ENCODE measurements around the gene CD69. TPM values are rescaled to one million over a fixed set of nuclear protein-coding genes. Genes with fewer than 3 reads are reported as not detected.

Gene CD69
- total RNA-seq, 3 donors from 2014 or later (not counting 1 experiment from before 2014, with no cell fraction given) = 739 to 1,541 (median 990) TPM

DNA sequence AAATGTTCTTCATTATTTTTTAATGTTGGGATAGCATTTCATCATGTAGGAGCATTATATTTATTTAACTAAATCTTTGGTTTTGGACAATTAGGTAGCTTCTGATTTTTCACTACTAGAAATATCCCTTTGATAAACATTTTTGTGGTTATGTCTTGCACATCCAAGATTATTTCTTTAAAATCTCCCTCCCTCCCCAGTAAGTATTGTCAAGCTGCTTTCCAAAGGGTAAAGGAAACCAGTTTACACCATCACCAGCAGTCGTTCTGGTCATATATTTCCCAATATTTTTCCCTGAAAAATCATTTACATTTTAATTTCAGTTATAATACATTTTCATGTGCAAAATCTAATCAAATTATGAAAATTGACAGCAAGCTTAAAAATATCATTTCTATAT lies 11.1 kb downstream of the CD69 start:
- no peaks in the 10 kb centered on the region for H3K9me3 Mint-ChIP-seq
- peaks cover 12 to 28% of the 10 kb centered on the region in 2 donors for H3K4me1 Mint-ChIP-seq
- H3K27ac ChIP-seq (ENCODE audit: low read length) = no peak overlapping the region
- no peak overlapping the region for H3K4me3 ChIP-seq (ENCODE audit: low read length)
- peak overlapping the region; percentile 74 for H3K4me3 Mint-ChIP-seq
- peaks cover 28% of the 10 kb centered on the region for H3K36me3 ChIP-seq (ENCODE audit: control insufficient read depth, insufficient read depth, low read length)
- TF ChIP-seq, protein P1, sequence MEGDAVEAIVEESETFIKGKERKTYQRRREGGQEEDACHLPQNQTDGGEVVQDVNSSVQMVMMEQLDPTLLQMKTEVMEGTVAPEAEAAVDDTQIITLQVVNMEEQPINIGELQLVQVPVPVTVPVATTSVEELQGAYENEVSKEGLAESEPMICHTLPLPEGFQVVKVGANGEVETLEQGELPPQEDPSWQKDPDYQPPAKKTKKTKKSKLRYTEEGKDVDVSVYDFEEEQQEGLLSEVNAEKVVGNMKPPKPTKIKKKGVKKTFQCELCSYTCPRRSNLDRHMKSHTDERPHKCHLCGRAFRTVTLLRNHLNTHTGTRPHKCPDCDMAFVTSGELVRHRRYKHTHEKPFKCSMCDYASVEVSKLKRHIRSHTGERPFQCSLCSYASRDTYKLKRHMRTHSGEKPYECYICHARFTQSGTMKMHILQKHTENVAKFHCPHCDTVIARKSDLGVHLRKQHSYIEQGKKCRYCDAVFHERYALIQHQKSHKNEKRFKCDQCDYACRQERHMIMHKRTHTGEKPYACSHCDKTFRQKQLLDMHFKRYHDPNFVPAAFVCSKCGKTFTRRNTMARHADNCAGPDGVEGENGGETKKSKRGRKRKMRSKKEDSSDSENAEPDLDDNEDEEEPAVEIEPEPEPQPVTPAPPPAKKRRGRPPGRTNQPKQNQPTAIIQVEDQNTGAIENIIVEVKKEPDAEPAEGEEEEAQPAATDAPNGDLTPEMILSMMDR (IDR thresholded peaks at IDR 0.05) = no peak
- H3K27me3 Mint-ChIP-seq (ENCODE audit: low read depth in 2 of 2) = no peaks in the 10 kb centered on the region
- no CpG with 5 or more reads among the region's 1 CpG for WGBS (ENCODE audit: insufficient coverage)
- H3K9me3 ChIP-seq (ENCODE audit: control insufficient read depth, insufficient read depth, low read length) = no peaks in the 10 kb centered on the region
- DNase-seq = no peak
- peak overlapping the region in 1 of 2 donors; percentile 100 for H3K27ac Mint-ChIP-seq
- H3K36me3 Mint-ChIP-seq = peaks cover 27% of the 10 kb centered on the region
- no peaks in the 10 kb centered on the region for H3K27me3 ChIP-seq (ENCODE audit: control insufficient read depth, insufficient read depth, low read length)
- peaks cover 16% of the 10 kb centered on the region for H3K4me1 ChIP-seq (ENCODE audit: control insufficient read depth, insufficient read depth, low read length)
- intact Hi-C loops (cut with micrococcal nuclease) = loop anchor here (1.0 to 5.0 kb wide), 3 partner anchors 49 to 443 kb away; no protein-coding TSS in a partner anchor
- ATAC-seq = no peak

DNA sequence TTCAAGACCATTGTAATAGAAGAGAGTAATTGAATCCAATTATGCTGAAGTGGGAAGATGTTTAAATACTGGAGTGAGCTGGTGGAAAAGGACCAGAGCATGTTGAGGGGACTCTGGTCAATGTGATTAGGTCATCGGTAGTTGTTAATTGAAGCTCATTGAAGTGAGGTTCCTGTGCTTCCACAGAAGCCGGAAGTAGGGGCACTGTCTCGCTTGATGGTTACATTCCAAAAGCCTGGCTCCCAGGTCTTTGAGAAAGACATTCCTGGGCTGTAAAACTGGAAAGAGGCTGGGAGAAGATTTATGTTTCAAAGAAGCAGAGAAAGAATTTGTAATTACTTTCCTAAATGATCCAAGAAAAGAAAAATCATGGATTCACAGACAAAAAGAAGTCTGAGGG lies 15.5 kb downstream of the CD69 start:
- Histone ChIP-seq H3K9me3 (ENCODE audit: control insufficient read depth, insufficient read depth, low read length) (no peaks in the 10 kb centered on the region), H3K4me1 (ENCODE audit: control insufficient read depth, insufficient read depth, low read length) (peaks cover 25% of the 10 kb centered on the region), H3K27ac (ENCODE audit: low read length) (no peak overlapping the region), H3K27me3 (ENCODE audit: control insufficient read depth, insufficient read depth, low read length) (no peaks in the 10 kb centered on the region), H3K36me3 (ENCODE audit: control insufficient read depth, insufficient read depth, low read length) (no peaks in the 10 kb centered on the region), H3K4me3 (ENCODE audit: low read length) (no peak overlapping the region)
- TF ChIP-seq, protein P1 (IDR thresholded peaks at IDR 0.05) = no peak
- 96% methylated on average over 3 of the region's 3 CpGs for WGBS (ENCODE audit: insufficient coverage)
- Mint-ChIP-seq H3K27ac (peak overlapping the region in 1 of 2 donors; percentile 7), H3K36me3 (no peaks in the 10 kb centered on the region), H3K27me3 (ENCODE audit: low read depth in 2 of 2) (no peaks in the 10 kb centered on the region), H3K9me3 (no peaks in the 10 kb centered on the region), H3K4me3 (no peak overlapping the region), H3K4me1 (peaks cover 32 to 33% of the 10 kb centered on the region in 2 donors)
- no peak for ATAC-seq
- no peak for DNase-seq
- intact Hi-C loops (cut with micrococcal nuclease) = loop anchor here (5.0 kb wide), 2 partner anchors 262 to 447 kb away; no protein-coding TSS in a partner anchor

DNA sequence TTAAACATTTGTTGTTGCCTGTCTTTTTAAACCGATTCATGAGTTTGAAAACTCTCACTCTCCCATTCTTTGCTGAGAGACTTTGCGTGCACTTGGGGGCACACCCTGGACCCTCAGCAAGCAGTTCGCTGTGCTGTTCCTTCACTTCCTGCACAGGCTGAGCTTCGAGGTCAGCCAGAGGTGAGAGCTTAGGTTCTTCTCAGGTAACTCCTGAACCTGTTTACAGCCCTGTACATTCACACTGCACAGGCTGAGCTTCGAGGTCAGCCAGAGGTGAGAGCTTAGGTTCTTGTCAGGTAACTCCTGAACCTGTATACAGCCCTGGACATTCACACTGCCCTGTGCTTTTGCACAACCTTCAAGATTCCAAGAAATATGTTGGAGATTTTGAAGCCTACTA lies 18.0 kb downstream of the CD69 start:
- intact Hi-C loops (cut with micrococcal nuclease) = no loop called here
- H3K4me3 ChIP-seq (ENCODE audit: low read length) = no peak overlapping the region

More for the DNA sequence above, 18.0 kb downstream of the CD69 start:
- H3K27ac Mint-ChIP-seq = peak overlapping the region; percentile 84 to 85
- DNase-seq (peak in 1 of 2 donors; percentile 68), ATAC-seq (peak in 1 of 3 donors; percentile 34)
- H3K9me3 Mint-ChIP-seq = no peaks in the 10 kb centered on the region
- peak overlapping the region; percentile 80 for H3K27ac ChIP-seq (ENCODE audit: low read length)
- no peaks in the 10 kb centered on the region for H3K36me3 Mint-ChIP-seq
- H3K27me3 Mint-ChIP-seq (ENCODE audit: low read depth in 2 of 2) = no peaks in the 10 kb centered on the region
- H3K4me1 Mint-ChIP-seq = peaks cover 44% of the 10 kb centered on the region in 2 donors
- H3K9me3 ChIP-seq (ENCODE audit: control insufficient read depth, insufficient read depth, low read length) = no peaks in the 10 kb centered on the region
- H3K4me3 Mint-ChIP-seq = peak overlapping the region; percentile 86
- peaks cover 32% of the 10 kb centered on the region for H3K4me1 ChIP-seq (ENCODE audit: control insufficient read depth, insufficient read depth, low read length)
- H3K36me3 ChIP-seq (ENCODE audit: control insufficient read depth, insufficient read depth, low read length) = no peaks in the 10 kb centered on the region
- H3K27me3 ChIP-seq (ENCODE audit: control insufficient read depth, insufficient read depth, low read length) = no peaks in the 10 kb centered on the region
- TF ChIP-seq, protein P1 (IDR thresholded peaks at IDR 0.05) = no peak
- 12% methylated on average over 5 of the region's 5 CpGs for WGBS (ENCODE audit: insufficient coverage)
